HK-2 (cell line): ENCODE results near the gene CRTAC1.
A peak's percentile ranks its signal among the peaks of the same experiment; 100 is the strongest.

Experiments used
- DNase-seq: peaks from one replicate; pipeline ENCODE4 v3.0.0-alpha.2; 2018; ENCODE audit not compliant: unreplicated experiment

The CRTAC1 gene

DNA sequence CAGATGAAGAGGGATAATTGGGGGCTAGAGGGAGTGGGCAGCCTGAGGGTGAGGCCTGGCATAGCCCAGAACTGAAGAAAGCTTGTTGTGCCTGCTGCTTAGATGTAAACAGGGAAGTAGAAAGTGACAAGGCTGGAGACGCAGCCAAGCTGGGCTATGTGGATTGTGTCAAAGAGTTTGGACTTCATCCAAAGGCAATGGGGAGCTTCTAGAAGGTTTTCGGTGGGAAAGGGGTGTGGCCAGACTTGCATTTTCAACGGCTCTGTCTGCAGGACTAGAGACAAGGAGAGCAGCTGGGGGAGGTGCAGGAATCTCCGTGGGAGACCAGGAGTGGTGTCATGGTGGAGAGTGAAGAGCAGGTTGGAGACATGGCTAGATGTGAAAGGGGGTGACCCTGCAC lies 132.0 kb downstream of the CRTAC1 start:
- DNase-seq: no peak

DNA sequence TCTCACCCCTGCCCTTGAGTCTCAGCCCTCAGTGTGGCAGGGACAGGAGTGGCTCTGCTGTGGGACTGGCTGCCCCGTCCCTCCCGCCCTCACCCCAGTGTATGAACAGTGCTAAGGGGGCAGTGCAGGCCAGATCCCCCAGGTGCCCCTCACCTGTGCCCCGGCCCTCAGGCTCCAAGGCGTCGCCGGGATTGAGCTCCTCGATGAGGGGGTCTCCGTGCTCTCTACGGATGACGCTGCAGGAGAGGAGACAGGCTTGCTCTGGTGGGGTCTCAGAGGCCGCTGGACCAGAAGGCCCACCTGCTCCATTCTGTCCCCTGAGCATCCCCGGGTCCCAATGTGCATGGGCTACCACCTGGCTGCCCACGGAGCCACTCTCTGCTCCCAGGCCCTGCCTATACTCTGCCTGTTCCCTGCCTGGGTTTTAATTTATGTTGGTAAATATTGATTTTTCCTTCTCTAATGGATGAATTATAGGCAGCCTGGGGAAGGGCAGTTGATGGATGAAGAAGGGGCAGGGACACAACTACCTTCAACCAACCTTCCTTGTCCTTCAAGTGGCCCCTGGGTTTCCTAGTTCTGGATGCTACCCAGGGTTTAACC lies 133.6 kb downstream of the CRTAC1 start:
- no peak for DNase-seq

DNA sequence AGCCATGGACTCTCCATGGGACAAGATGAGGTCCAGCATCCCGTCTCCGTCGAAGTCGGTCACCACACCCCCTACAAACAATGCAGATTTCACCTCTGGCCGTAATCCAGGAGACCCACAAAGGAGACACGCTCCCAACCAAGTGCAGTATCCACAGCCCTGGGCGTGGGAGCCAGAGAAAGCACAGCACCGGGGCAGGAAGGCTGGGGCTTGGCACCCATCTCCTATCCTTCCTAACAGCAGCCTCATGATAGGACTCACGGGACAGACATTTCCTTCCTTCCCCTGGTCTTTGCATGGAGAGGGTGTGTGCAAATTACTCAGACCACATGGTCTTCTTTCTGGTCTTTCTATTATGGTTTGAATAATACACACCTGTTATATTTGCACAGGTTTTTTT lies 134.5 kb downstream of the CRTAC1 start:
- no peak for DNase-seq

DNA sequence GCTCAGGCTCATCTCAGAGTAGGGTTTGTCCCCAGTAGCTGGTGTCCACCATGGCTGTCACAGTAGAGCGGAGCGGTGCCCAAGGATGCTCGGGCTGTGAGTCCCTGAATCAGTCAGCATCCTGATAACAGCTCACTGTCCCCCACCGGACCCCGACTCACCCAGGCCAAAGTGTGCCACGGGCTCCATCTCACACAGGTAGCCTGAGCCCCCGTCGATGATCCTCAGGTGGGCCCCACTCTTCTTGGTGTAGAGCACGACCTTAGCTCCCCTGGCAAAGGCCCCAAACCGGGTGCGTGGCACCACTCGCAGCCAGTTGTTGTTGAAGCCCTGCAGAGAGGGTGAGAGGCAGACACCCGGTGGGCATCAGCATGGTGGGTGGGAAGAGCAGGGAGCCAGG lies 135.3 kb downstream of the CRTAC1 start:
- no peak for DNase-seq

DNA sequence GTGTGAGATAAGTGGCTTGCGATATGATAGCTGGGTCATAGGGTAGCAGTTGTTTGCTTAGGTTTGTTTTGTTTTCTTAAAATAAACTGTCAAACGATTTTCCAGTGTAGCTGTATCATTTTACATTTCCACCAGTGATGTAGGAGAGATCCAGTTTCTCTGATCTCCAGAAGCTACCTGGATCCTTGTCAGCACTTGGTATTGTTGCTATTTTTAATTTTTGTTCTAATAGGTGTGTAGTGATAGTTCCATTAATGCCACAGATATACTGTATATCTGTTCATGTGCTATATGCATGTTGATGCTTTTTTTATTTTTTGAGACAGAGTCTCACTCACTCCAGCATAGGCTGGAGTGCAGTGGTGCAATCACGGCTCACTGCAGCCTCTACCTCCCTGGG lies 136.3 kb downstream of the CRTAC1 start:
- no peak for DNase-seq

DNA sequence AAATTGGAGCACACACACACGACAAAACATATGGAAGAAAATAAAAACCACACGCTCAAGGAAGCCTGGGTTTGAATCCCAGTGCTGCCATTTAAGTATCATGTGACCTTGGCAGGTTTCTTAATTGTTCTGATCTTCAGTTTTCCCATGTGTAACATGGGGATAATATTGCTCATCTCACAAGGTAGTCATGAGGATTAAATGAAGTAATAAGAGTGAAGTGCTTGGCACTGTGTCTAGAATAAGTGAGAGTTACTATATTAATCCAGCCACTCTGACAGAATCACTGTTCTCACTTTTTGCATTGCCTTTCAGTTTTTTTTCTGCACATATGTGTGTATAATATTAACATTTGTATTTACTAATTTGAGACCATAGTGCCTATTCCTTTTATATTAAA lies 137.5 kb downstream of the CRTAC1 start:
- DNase-seq: no peak

DNA sequence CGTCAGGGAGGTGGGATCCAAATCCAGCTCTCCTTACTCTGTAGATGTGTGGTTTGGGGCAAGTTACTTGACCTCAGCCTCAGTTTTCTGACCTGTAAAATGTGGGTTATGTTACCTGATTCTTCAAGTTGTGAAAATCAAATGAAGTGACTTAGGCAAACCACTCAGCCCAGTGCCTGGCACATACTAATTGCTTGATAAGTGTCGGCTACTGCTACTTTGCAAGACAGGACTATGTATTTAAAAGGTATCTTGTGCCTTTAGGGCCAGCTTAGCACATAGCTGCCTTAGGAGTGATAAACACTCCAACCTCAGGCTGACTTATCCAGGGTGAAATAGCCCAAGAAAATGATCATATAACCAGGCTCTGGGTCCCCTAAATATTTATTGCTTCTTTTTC lies 137.9 kb downstream of the CRTAC1 start:
- DNase-seq: no peak

DNA sequence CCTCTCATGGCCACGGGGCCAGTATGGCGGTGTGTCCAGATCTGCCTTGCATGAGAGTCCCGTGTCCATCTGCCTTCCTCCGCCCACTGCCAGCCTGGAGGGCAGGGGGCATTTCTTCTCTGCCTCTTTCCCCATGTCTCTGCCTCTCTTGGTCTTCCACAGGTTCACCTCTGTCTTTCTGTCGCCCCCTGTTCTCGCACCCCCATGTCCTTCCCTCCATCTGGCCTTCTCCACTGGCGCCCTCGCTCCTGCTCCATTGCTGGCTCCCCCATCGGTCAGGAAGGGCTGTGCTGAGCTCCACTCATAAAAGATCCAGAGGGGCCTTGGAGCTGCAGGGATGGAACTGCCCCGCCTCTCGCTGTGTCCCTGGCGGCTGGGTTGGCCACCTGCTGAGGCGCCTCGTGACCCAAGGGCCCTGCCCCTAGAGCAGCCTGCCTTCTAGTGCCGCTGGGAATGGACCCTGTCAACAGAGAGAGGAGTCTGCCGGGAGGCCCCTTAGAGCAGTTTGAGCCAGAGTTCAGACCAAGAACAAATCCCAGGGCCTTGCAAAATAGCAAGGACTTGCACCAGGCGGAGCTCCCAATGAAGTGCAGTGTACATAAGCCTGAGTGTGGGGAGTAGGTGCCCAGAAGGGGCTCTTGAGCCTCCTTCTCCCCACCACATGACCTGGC lies 138.8 kb downstream of the CRTAC1 start:
- no peak for DNase-seq

DNA sequence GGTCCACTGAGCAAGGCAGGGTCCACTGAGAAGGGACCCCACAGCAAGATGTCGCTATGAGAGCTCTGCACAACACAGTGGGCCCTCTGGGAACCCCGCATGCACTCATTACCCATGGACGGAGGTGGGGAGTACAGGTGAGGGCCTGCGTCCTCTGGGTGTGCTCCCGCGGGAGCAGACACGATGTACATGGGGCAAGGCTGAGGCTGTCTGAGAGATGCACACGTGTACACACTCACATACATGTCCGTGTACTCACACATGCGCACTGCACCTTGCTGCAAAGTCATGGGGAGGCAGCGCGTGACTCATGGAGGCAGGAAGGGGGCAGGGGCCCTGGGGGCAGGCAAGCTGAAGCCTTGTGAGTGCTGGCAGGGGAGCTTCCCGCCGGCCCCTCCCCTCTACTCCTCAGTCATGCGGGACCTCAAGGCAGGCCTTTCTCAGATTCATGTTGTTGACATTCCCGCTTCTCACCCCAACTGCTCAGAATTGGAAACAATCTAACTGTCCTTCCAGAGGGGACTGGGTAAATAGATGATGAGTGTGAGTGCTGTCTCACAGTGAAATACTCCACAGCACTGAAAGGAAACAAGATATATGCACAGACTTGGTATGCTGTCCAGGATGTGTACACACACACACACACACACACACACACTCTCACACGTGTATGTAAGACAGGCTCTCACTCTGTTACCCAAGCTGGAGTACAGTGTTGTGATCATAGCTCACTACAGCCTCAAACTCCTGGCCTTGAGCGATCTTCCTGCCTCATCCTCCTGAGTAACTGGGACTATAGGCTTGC lies 140.8 kb downstream of the CRTAC1 start:
- DNase-seq: peak; percentile 99

DNA sequence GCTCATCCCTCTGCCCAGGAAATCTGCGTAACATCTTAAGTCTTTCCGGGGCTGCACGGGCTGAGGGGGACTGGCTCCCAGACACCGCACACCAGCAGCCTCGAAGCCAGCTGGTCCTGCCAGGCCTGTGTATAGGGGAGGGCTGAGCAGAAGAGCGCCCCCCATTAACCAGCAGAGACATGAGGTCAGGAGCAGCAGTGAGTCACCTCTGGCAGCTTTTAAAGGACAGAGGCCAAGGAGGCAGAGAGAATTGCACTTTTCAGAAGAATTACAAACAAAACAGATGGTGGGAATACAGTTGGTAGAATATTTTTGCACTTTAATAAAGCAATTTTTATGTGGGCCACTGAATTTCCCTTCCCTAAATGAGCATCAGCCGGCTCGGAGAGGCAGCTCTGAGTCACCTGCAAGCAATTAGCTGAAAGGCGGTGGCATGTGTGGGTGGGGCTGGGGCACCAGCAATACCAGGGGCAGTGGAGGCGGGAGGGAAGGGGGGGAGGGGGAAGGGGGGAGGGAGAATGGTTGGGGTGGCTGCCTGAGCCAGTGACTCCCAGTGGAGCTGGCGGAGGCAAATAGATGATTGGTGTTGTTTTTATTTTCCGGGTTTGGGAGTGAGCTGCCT lies 141.7 kb downstream of the CRTAC1 start:
- peak; percentile 88 for DNase-seq

DNA sequence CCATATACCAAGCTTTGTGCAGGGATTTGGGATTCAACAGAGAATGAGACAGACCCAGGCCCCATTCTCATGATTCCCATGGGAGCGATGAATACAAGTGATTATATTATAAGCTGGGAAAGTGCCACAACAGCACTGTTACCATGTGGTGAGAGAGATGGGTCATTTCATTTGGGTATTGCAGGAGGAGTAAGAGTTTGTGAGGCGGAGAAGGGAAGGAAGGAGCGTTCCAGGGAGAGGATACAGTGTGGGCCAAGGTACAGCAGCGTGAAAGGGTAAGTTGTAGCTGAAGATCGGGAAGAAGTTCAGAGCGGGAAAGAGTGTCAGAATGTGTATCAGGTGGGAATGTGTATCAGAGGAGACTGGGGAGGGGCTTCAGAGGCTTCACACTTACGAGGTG lies 142.3 kb downstream of the CRTAC1 start:
- no peak for DNase-seq

DNA sequence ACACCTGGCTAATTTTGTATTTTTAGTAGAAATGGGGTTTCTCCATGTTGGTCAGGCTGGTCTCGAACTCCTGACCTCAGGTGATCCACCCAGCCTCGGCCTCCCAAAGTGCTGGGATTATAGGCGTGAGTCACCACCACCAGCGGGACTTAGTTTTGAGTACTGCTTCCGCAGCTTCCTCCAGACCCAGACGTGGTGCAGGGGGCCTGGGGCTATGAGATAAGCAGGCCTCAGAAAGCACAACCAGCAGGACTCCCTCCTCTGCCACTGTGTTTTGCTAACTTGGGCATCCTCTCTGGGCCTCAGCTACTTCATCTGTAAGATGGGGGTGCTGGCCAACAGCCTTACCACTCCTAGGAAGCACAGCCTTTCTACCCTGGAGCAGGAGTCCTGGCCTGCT lies 143.0 kb downstream of the CRTAC1 start:
- no peak for DNase-seq

DNA sequence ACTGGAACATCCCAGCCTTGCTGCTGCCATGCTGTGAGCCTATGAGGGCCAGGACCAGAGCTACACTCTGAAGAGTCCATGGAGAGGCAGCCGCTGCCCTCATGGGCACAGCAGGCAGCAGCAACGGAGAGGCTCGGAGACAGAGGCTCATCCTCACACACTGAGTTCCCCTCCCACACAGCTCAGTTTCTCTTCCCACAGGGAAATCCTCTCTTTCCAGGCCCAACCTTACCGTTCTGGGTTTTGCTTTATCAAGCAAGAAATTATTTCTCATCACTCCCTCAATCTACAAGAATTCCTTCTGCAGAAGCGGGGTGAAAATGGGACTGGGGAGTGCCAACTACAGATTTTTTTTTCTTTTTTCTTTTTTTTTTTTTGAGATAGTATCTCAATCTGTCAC lies 144.1 kb downstream of the CRTAC1 start:
- no peak for DNase-seq

DNA sequence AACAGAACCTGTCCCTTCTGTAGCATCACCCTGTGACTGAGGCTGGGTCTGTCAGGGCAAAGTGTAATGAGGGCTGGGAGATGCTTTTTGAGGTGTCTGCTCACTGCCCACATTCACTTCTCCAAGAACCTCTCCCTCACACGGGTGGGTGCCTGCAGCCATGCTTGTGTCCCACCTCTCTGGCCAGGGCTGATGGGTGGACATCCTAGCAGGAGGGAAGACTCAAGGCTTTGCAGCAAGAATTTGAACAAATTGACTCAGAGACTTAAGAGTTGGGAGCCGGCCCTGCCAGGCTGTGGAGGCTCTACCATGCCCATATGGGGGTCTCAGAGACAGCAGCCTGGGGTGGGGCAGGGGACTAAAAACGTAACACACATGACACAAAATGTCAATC lies 147.3 kb downstream of the CRTAC1 start:
- DNase-seq: no peak

DNA sequence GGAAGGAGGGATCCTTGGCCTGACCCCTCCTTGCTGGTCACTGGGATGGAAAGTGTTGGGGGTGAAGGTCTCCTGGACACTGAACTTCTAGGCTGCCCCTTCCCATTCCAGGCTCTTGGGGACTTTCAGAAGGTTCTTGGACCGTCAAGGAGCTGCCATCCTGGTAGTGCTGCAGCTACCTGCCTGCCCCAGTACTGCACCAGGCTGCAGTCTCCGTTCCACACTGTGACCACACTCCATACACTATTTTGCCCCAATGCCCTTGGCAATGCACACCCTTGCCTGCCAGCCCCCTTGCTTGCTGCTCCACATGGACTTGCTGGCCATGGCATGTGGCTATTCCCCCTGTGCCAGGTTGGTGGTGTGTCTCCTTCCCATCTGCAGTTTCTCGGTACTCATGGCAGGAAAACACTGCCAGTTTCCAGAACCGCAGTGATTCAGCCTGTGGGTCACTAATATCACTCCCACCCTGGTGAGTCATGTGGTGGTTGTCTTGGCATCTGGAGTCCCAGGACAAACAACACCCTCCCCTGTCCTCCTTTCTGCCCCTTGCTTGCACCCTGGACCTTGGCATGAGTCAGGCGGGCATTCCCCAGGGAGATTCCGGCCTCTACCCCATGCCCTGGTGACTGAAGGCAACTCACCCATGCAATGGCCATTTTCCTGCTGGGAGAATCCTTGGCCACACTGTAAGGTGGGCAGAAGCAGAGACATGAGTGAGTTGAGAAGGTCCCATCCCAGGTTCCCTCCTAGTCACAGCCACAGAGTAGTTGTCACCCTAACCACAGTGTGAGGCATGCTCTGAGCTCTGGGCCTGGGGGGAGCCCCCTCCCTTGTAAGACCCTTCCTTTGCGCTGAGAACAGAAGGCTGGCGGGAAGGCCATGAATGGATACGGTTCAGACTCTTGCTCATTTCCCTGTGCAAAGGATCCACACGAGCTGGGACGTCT lies 148.0 kb downstream of the CRTAC1 start:
- DNase-seq: peak; percentile 97

DNA sequence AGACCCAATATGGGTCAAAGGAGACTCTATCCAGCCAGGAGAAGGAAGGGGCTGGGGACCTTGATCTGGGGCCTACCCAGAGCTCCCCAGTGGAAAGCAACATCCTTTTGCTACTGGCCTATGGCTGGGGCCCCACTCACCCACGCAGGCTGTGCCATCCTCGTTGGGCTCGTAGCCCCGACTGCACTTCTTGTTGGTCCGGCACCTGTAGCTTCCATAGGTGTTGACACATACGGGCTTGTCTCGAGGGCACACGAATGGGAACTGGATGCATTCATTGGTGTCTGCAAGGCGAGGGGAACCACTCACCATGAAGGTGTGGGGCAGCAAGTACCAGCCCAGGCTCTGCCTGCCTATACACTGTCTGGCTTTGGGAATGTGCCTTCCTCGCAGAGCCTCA lies 150.3 kb downstream of the CRTAC1 start:
- no peak for DNase-seq

DNA sequence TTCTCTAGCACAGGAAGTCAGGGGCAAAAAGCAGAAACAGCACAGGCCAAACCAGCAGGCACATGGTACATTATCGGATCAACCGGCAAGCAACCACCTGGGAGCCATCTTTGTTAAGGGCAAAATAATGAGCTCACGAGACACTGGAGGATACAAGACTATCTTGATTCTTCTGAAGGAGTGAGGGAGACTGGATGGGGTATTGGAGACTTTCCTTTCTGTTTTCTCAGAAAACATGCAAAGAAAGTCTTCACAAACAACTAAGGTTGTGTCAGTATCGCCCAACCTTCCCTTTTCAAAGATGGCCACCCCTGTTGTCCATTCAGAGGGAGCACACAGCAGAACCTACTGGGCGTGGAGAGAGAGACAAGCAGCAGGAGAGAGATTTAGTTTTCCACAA lies 151.2 kb downstream of the CRTAC1 start:
- DNase-seq: no peak

DNA sequence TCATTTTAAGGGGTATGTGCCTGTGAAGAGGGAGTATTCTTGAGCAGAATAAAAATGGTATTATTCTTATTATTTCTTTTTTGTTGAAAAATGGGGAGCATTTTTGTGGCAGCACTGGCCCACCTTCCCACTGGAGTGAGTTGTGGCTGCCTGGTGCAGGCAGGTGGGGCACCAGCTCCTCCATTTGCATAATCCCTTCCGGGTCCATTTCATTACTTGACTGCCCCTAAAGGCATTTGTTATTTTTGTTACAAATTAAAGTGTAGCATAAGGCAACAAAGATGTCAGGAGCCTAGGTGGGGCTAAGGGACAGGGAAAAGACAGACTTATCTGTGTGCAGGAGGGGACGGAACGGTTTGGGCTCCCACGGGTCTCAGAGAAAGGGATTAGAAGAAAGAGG lies 154.0 kb downstream of the CRTAC1 start:
- no peak for DNase-seq

DNA sequence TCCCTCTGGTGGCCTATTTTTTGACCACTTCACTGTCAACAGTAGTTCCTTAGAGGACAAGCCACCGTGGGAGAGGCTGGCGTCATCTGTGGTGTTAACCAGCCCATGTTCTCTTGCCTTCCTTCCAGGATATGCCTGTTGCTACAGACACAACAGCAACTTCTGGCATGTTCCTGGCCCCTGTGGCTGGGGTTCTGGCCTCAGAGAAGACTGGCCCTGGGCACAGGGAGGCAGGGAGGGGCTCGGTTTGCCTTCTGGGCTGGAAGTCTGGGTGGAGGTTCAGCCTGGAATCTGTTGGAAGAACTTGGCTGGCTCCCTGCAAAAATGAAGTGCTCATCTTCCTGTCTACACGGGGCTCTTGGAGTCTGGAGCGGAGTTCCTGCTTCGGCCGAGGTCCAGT lies 155.0 kb downstream of the CRTAC1 start:
- no peak for DNase-seq

DNA sequence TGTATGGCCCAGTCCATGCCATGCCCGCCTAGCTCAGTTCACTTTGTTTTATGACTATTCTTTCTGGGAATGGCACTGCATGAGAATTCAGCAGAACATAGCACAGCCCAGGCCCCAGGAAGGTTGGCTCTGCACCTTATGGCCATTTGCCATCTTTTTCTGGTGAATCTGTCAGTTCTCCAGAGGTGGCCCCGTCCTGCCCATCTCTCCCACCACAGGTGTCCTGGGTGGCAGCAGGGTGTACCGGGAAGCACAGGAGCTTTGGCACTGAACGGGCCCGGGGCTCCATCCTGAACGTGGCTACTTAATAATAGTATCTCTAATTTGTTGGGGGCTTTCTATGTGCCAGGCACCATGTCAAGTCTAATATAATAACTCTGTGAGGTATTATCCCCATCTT lies 156.1 kb downstream of the CRTAC1 start:
- no peak for DNase-seq

DNA sequence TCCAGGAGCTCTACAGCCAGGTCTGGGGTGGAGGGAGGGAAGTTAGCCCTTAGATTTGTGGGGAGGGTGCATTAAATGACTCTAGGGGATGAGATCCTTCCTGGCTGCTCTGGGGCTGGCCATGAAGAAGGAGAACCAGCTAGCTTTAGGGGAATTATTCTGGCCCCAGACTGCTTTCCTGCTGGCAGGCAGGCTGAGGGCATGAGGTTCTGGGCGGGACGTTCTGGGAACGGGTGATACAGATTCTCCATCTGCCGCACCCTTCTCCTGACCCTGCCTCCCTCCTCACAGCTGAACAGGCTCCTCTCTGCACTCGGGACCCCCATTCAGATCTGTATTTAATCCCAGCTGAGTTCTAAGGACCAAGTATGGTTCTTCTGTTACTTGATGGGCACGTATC lies 156.9 kb downstream of the CRTAC1 start:
- DNase-seq: no peak

DNA sequence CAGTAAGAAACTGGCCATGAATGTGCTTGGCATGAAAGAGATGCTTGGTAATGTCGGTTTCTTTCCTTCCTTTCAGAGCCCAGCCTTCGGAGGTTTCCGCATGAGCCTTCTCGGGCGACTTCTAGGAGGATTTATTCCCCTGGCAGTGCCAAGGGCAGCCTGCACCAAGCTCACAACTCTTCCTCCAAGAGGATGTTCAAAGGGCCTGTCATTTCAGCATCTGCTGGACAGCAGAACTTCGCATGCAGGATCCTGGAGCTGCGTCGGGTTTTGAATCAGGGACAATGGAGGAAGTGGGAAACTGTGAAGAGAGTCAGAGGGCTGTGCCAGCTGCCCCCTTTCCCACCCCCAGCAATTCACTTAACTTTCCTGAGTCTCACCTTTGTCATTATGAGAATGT lies 159.4 kb downstream of the CRTAC1 start:
- no peak for DNase-seq
